SW480 (cell line): ENCODE measurements around the gene CT47C1.
"Not testable (repeated sequence)": the region's sequence is repeated elsewhere in the genome, so short reads cannot be mapped to it uniquely, and the experiment has no call there.

Experiments used
- DNase-seq: peaks from one replicate; pipeline ENCODE4 v3.0.0-alpha.2; 2016; ENCODE audit warnings: low spot score

CT47C1 gene

DNA sequence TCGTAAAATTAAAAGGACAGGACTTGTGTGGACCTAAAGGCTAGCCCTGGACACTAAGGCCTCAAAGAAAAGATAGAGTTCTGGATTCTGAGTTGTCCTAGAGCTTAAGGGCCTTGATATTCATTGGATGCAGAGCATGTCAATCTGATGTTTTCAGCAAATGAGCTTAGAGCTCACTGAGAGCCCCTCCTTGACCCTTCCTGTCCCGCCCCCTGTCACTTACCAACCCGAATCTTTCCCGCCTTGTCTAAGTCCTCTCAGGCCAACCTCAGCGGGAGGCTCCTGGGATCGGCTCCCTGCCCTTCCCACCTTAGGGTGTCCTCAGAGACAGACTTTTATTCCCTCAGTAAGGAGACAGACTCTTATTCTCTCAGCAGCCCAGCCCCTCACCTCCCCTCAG lies at the start of gene CT47C1:
Gene CT47C1 (plus strand): TSS at position 250 of the 400 bp plus-strand sequence. CDS start 233 bp downstream, outside the sequence.
- DNase-seq, result no peak

DNA sequence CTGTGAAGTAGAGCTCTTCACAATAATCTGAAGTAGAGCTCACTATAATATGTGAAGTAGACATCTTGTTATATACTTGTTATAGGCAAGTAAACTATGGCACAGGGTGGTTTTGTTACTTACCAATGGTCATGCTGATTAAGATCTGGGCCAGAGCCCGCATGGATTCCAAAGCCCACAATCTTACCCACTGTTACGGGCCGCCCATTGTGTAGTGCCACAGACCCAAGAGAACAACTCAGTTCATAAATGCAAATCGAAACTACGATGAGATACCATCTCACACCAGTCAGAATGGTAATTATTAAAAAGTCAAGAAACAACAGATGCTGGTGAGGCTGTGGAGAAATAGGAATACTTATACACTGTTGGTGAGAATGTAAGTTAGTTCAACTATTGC lies 46.9 kb upstream of the CT47C1 start:
- DNase-seq, result no peak

DNA sequence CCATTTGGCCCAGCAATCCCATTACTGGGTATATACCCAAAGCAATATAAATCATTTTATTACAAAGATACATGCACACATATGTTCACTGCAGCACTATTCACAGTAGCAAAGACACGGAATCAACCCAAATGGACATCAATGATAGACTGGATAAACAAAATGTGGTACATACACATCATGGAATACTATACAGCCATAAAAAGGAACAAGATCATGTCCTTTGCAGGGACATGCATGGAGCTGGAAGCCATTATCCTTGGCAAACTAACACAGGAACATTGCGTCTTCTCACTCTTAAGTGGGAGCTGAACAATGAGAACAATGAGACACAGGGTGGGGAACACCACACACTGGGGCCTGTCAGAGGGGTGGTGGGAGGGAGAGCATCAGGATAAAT lies 46.4 kb upstream of the CT47C1 start:
- DNase-seq, result not testable (repeated sequence)

DNA sequence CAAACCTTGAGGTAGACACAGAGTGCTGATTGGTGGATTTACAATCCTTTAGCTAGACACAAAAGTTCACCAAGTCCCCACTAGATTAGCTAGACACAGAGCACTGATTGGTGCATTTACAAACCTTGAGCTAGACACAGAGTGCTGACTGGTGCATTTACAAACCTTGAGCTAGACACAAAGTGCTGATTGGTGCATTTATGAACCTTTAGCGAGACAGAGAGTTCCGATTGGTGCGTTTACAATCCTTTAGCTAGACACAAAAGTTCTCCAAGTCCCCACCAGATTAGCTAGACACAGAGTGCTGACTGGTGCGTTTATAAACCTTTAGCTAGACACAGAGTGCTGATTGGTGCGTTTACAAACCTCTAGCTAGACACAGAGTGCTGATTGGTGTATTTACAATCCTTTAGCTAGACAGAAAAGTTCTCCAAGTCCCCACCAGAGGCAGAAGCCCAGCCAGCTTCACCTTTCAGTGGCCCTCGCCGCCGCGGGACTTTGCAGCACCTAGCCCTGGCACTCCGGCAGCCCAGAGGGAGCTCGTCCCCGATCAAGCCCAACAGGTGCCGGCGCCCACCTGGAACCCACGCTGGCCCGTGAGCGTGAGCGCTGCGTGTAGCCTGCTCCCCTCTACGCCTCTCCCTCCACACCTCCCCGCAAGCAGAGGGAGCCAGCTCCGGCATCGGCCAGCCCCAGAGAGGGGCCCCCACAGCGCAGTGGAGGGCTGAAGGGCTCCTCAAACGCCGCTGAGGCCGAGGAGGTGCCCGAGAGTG lies 44.6 kb upstream of the CT47C1 start:
- DNase-seq, result not testable (repeated sequence)

DNA sequence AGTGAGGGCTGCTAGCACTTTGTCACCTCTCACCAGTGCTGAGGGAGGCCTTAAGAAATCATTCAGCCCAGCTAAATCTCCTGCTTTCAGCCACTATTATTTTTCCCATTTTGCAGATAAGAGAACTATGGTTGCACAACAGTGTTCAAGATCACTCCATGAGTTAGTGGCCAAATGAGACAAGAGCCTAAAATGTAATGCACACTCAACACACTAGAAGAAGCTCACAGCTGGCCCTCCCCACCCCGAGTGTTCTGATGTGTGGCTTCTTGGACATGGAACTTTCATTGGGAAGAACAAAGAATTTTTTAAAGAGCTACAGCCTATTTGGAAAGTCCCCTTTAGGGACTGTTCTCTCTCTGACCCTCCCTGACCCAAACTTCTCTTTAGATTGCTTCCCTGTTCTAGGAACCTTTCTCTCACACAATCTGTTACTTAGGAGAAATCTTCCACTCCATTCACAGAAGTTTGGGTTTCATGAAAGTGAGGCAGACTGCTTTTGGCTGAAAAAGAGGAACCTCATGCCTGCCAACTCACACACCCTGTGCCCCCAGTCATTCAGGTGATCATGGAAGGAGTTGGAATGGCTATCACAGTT lies 44.0 kb upstream of the CT47C1 start:
- no peak for DNase-seq

DNA sequence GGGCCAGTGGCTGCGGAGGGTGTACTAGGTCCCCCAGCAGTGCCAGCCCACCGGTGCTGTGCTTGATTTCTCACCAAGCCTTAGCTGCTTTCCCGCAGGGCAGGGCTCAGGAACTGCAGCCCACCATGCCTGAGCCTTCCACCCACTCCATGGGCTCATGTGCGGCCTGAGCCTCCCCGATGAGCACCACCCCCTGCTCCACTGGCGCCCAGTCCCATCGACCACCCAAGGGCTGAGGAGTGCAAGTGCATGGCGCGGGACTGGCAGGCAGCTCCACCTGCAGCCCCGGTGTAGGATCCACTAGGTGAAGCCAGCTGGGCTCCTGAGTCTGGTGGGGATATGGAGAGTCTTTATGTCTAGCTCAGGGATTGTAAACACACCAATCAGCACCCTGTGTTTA lies 43.1 kb upstream of the CT47C1 start:
- not testable (repeated sequence) for DNase-seq

DNA sequence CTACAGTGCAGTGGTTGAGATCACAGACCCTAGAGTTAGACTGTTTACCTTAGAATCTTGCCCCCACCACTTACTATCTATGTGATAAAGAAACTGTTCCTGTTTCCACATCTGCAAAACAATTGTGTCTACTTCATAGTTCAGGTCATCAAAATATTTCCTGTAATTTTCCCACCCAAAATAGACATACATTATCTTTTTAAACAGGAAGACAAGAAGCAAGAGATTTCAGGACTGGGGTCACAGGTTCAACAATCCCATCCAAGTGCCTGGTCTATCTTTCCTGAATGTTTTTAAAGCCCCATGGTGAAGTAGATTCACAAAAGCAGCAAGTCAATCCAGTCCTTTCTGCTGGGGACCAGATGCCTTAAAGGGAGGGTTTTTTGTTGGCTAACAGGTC lies 41.8 kb upstream of the CT47C1 start:
- DNase-seq, result no peak

DNA sequence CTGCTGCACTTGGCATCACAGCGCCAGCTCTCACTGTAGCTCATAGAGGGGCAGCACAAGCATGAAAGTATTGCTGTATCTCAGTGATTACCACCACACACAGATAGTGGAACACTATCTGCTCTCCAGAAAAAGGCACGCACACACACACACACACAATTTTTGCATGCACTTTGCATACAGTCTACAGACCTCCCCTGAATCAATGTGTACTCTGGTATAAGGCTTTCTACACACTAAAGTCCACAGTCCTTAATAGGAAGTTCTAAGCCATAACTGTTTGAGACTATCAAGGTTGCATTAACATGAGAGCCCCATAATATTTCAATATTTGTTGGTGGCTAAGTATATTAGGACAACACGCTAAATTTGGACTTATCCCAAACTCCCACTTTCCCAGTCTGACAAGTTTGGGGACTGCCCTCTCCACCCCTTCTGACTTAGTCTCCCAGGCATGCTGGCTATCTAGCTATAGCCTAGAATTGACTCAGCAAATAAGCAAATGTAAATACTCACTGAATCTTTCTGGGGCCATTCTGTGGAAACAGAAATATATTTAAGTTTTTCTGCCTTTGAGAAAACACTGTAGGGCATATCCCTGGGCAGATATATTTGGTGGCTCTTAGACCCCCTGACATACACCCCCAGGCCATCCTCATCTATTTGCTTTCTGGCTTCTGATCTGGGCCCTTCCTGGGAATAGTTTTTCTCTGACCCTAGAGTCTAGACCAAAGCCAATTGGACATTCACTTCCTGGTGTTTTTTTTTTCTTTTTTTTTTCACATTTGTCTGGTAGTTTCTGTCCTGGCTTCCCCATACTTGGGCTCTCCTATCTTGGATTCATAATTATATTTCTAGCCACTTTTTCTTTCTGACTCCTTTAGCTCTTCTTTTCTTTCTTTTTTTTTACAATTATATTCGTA lies 36.4 kb upstream of the CT47C1 start:
- no peak for DNase-seq

DNA sequence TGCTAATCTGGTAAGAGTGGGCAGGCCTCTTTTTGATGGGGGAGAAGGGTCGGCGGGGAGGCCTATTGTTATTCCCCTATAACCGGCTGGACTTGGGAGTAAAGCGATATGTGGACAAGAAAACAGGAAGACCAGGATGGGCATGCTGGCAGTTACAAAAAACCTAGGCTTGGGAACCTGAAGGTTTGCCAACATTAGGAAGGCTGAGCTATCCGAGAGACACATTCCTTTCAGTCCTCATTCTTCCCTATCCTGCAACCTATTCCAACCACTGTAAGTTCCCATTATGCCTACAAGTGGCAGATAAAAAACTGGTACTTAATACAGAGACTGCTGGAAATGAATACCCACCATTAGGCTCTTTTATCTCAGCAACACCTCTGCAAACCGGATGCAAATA lies 32.4 kb upstream of the CT47C1 start:
- no peak for DNase-seq

DNA sequence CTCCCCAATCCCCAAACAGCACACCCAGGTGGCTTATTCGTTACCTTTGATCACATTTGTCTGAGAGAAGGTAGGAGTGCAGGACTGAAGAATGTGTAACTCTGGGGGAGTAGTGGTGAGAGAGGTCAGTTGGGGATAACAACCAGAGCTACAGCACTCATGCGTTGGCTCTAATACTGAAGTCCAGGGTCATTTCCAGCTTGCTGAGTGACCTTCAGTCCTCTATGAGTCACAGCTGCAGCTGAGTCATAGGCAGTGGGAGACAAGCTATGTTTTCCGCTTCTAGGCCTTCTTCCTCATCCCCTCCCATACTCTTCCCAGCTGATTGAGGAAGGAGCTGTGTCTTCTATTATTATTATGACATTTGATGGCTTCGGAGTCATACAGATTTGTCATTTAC lies 31.6 kb upstream of the CT47C1 start:
- DNase-seq, result peak; percentile 63

DNA sequence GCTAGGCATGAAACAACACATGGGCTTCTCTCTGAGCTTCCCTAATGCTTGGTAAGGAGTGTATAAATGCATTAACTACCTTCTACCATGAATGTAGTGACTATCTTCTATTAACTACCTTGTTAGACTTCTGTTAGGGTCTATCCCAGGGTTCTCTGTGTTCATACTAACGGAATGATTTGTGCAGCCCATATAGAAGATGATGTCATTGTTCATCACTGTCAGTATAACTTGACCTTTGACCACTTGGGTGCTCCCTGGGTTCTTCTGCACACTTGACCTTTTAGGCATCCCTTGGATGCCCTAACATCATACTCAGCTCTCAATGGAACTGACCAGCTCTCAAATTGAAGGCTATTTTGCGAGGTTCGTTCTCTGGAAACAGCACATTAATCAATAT lies 30.8 kb upstream of the CT47C1 start:
- DNase-seq, result no peak

DNA sequence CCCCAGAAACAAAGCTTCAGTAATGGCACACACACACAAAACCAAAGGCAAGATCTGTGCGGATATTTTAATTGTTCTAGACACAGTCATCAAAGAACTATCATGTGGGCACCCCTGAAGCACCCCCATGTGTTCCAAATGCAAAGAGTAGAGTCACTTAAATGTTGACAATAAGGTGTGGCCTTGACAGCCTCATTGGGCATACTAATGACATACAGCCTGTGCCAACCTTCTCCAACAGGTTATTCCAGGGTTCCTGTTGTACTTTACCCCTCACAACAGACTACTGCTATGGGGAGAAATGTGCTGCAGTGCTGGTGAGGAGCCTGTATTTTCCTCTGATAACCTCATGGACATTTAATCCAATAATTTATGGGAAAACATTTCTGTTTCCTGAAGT lies 29.8 kb upstream of the CT47C1 start:
- DNase-seq, result no peak

DNA sequence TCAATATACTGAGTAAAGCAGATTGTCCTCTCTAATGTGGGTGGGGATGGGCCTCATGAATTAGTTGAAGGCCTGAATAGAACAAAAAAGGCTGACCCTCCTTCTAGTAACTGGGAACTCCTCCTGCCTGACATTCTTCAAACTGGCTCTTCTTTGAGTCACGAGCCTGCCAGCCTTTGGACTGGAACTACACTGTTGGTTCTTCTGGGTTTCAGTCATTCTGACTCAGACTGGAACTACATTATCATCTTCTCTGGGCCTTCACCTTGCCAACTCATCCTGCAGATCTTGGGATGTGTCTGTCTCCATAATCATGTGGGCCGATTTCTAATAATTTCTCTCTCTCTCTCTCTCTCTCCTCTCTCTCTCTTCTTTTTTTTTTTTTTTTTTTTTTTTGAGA lies 26.9 kb upstream of the CT47C1 start:
- no peak for DNase-seq

DNA sequence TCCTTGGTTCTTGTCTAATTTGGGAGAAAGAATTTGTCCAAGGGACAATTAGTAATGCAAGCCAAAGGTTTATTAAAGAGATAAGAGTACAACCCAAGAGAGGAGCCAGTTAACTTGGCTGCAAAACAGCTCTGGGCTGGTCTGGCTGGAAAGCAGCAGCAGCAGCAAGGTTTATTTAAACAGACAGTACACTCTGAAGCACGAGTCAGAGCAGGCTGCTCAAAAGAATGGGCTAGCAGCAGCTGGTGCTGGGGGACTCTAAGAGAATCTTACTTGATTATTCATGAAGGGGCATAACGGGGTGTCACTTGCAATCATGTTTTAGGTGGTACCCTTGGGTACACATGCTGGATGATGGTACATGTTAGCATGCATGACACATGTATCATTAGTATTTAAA lies 17.1 kb upstream of the CT47C1 start:
- no peak for DNase-seq

DNA sequence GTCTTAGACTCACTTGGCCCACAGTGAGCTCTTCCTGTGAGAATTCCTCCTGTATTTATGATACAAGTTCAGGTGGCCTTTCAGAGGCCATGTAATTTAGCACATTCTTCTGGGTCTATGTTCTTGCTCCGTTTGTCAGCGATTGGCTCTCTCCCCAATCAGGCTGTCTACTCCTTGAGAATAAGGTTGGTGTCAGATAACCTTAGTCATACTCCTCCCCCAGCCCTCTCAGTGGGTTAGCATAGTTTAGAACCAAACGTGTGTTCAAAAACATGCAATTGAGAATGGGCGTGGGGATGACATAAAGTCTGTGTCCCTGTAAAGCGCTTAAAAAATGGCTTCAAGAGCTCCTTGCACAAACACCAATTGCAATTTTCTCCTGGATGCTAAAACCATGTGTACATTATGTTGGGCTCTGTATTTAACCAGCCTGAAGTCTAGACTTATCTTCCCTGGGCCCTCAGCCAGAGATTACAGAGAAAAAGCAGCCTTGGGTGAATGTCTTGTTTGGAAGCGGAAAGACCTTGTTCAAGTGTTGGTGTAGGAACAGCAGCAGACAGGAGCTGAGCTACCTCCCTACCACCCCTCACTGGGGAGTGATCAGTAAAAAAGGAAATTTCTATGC lies 9.9 kb upstream of the CT47C1 start:
- DNase-seq, result no peak

DNA sequence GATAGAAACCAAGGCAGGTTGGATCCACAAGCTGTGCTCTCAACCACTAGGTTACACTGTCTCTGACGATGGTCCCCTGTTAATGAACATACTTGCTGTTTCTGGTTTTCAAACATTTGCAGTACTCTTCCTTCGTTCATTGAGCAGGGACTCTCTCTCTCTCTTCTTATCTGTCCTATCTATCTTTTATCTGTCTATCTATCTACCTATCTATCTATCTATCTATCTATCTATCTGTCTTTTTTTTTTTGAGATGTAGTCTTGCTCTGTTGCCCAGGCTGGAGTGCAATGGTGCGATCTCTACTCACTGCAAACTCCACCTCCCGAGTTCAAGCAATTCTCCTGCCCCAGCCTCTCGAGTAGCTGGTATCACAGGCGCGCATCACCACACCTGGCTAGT lies 9.4 kb upstream of the CT47C1 start:
- DNase-seq, result no peak

DNA sequence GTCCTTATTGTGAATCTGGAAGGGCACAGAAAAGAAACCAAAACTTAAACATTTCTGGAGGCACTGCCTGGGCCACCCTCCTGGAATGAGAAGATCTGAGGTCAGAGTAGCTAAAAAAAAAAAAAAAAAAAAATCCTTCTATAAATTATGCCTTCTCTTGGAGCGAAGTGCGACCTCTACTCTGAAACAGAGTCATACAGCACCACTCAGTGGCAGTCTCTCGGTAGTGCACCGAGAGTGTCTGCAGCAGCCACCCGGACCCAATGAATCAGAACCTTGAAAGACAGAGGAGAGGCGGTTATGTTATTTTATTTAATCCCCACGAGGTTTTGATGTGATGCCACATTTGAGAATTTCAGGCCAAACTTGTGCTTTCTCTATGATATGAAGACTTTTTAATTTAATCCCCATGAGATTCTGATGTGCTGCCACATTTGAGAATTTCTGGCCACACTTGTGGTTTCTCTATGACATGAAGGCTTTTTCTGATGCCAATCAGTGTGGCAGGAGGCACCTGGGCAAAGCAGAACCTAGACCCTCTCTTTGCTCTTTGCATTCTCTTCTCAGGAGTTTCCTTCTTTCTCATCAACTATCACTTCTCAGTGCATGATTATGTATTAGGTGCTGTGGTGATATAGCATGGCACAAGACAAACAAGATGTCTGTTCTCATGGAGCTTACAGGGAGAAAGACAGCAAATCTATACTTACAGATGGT lies 5.6 kb upstream of the CT47C1 start:
- DNase-seq, result peak; percentile 54

DNA sequence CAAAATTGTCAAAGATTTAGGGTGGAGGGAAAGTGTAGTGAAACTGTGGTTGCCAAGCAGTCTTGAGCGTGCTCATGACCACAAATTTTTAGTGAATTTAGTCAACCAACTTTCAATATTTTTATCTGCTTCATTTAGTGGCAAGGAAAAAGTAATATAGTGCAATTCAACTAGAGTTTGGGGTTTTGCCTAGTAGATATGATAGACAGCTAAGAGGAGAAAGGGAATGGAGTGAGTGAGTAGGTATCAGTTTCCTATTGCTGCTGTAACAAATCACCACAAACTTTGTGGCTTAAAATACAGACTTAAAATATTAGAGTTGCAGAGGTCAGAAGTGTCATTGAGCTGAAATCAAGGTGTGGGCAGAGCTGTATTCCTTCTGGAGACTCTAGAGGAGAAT lies 3.7 kb upstream of the CT47C1 start:
- DNase-seq, result no peak

DNA sequence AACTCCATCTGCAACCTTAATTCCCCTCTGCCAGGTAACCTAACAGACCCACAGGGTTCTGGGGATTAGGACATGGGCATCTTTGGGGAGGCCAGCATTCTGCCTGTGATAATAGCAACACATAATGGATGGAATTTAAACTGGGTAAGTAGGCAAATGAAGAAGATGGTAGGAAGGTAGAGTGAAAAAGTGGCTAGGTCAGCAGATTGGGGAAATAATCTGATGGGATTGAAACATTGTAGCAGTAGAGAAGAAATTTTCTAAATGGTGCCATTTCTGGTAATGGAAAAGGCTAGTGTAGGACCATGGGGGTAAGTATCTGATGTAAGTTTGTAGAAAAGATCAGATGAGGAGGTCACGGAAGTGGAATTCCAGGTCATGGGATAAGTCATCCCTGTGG lies 3.0 kb upstream of the CT47C1 start:
- DNase-seq, result no peak

DNA sequence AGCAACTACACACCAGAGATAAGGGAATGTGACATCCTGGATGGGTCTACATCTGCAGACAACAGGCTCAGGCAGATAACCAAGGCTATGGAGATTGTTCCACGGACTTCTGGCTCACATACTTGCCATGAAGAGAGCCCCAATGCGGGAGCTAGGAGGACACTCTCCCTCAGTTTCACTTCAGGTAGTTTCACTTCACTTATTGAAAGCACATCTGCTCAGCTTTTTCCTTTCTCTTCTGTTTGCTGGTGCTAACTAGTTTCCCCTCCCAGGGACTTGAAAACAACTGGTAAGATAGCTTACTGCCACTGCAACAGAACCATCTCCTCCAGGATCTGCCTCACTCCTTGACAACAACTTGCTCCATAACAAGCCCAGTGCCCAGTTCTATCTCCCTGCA lies 1.4 kb upstream of the CT47C1 start:
- DNase-seq, result no peak

DNA sequence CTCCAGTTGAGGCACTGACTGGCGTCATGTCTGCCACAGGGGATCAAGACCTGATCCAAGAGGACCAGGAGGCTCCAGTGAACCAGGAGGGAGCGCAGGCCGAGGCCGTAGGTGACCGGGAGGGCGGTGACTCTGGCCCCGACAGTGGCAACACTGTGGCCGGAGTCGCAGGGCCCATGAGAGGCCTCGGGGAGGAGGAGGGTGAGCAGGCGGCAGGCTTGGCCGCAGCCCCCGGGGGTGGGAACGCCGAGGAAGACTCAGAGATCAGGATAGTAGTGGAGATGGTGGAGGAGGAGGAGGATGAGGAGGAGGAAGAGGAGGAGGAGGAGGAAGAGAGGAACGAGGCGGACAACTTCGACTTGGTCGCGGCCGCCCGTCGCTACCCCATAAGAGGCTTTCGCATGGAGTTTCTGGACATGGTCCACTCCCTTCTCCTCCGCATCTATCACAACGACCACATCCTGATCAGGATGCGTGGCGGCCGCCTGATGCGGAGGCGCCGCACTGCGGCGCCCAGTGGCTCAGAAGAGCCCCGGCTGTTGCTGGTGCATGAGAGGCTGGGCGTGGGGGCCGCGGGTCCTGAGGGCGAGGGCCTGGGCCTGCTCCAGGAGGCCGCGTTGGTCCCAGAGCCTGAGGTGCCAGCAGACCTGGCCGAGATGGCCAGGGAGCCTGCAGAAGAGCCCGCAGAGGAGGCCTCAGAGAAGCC lies 560 bp downstream of the CT47C1 start:
- no peak for DNase-seq
